Prostate gland (tissue), 2 donors: ENCODE results near the gene COX7A2.

ENCODE experiments used
- CTCF ChIP-seq, 4 experiments: fragments of 200-600 bp in 2 of 4; fragments of 450-650 bp in 2 of 4; sonication (generic) in 2 of 4; IDR thresholded peaks; 1 replicate in 3 of 4; 2 replicates in 1 of 4; pipeline ENCODE4 v1.5.1; 2016 to 2019; ENCODE audit warnings: antibody characterized with exemption in 4 of 4, mild to moderate bottlenecking in 2 of 4, moderate library complexity in 2 of 4
- POLR2AphosphoS5 ChIP-seq: sonication (generic); formaldehyde crosslinking; IDR thresholded peaks from one replicate; pipeline ENCODE4 v1.6.1; 2017; ENCODE audit warnings: antibody characterized with exemption

- TF ChIP-seq POLR2AphosphoS5 (no peak), CTCF (IDR thresholded peaks at IDR 0.05) (no peak)
These were observed 30.5 kb downstream of the COX7A2 start for GRCh38 chr6:75213112-75213511.
